Upper lobe of left lung (tissue), 6 donors: ENCODE data around the gene MAFF. TPM values are rescaled to one million over a fixed set of nuclear protein-coding genes. Genes with fewer than 3 reads are reported as not detected.
"Not testable (repeated sequence)": the region's sequence is repeated elsewhere in the genome, so short reads cannot be mapped to it uniquely, and the experiment has no call there.

ENCODE experiments used
- ATAC-seq, 2 donors: fragments of 200-7000 bp; cut with Tn5 transposase; one replicate each; pipeline ENCODE4 v1.9.1; 2022; ENCODE audit warnings: mild to moderate bottlenecking in 2 of 2, moderate library complexity in 2 of 2; ENCODE audit not compliant: low FRiP score in 2 of 2
- DNase-seq, 2 donors: peaks; one replicate each; pipeline ENCODE4 v3.0.0-alpha.2; 2019 to 2020
- H3K27ac ChIP-seq, 4 donors: fragments of 200-600 bp; sonication (generic); one replicate each; pipeline ENCODE4 v1.5.1; 2016 to 2019
- H3K27me3 ChIP-seq, 4 donors: fragments of 200-600 bp; sonication (generic); one replicate each; pipeline ENCODE4 v1.5.1; 2017 to 2019
- H3K36me3 ChIP-seq, 4 donors: fragments of 200-600 bp; sonication (generic); one replicate each; pipeline ENCODE4 v1.5.1; 2016 to 2019
- H3K4me1 ChIP-seq, 4 donors: fragments of 200-600 bp; sonication (generic); one replicate each; pipeline ENCODE4 v1.5.1; 2018 to 2019
- H3K4me3 ChIP-seq, 4 donors: fragments of 200-600 bp; sonication (generic); one replicate each; pipeline ENCODE4 v1.5.1; 2017 to 2019; ENCODE audit warnings: mild to moderate bottlenecking in 2 of 4, moderate library complexity in 1 of 4
- H3K9me3 ChIP-seq, 4 donors: fragments of 200-600 bp; sonication (generic); one replicate each; pipeline ENCODE4 v1.5.1; 2018 to 2019
- EP300 ChIP-seq, 4 donors: sonication (generic); formaldehyde crosslinking; IDR thresholded peaks; one replicate each; pipeline ENCODE4 v1.5.1; 2017; ENCODE audit warnings: antibody characterized with exemption in 4 of 4, control low read depth in 2 of 4
- POLR2A ChIP-seq, 4 donors: fragments of 450-650 bp; IDR thresholded peaks; one replicate each; pipeline ENCODE4 v1.5.1; 2016 to 2017; ENCODE audit warnings: antibody characterized with exemption in 4 of 4, mild to moderate bottlenecking in 2 of 4
- POLR2AphosphoS5 ChIP-seq, 2 donors: sonication (generic); formaldehyde crosslinking; IDR thresholded peaks; one replicate each; pipeline ENCODE4 v1.5.1; 2017; ENCODE audit warnings: antibody characterized with exemption in 2 of 2
- WGBS, 2 donors: methylation state at CpG; one replicate each; pipeline ENCODE4 v1.1.5; 2017 to 2018; 5-methylcytosine and 5-hydroxymethylcytosine counted together
- total RNA-seq, 6 donors: library from RNA; depleted of rRNA in 4 of 6; stranded (reverse); fragments of >200 nt in 4 of 6; gene quantifications; one replicate each; pipeline versions ENCODE4 v1.1.0 to v1.2.1, GENCODE V29; 2016 to 2021
- TF ChIP-seq, protein P1 (sequence below), 6 experiments: fragments of 450-650 bp in 4 of 6; fragments of 200-600 bp in 2 of 6; sonication (generic) in 2 of 6; IDR thresholded peaks; one replicate each; pipeline ENCODE4 v1.5.1; 2016 to 2019; ENCODE audit warnings: antibody characterized with exemption in 6 of 6
- donor health status: DM: no; HTN: no; CAD: no; lungs with moderate emphysema.
- donor health status: DM: no; HTN: yes; CAD: no; lungs with severe emphysema.

Gene MAFF
- total RNA-seq, 6 donors from 2014 or later, result 25.1 to 75.7 (median 44.5) TPM

DNA sequence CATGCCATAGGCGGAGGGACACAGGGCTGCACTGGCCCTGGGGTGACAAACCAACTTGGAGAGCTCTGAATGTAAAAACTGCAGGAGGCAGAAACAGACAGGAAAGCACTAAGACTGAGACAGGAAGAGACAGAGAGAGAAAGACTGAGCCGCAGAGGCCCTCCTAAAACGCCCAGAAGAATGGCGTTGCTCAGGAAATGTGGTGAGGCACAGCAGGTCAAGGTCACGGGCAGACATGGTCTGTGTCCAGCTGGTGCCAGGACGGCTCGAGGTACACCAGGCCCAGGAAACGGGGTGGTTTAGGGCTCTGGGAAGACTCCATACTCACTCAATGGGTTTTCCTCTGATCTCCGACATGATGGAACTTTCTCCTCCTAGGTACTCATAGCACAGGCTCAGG is 29.1 kb downstream of the MAFF start:
- no peak for DNase-seq
- Histone ChIP-seq H3K4me1 (peaks cover 38 to 52% (median 42%) of the 10 kb centered on the region in 4 donors), H3K27ac (peak overlapping the region; percentile 70 to 86 (median 77)), H3K36me3 (peaks cover 7 to 76% (median 60%) of the 10 kb centered on the region in 4 donors), H3K9me3 (no peaks in the 10 kb centered on the region), H3K27me3 (no peaks in the 10 kb centered on the region), H3K4me3 (no peak overlapping the region)
- TF ChIP-seq, protein P1, sequence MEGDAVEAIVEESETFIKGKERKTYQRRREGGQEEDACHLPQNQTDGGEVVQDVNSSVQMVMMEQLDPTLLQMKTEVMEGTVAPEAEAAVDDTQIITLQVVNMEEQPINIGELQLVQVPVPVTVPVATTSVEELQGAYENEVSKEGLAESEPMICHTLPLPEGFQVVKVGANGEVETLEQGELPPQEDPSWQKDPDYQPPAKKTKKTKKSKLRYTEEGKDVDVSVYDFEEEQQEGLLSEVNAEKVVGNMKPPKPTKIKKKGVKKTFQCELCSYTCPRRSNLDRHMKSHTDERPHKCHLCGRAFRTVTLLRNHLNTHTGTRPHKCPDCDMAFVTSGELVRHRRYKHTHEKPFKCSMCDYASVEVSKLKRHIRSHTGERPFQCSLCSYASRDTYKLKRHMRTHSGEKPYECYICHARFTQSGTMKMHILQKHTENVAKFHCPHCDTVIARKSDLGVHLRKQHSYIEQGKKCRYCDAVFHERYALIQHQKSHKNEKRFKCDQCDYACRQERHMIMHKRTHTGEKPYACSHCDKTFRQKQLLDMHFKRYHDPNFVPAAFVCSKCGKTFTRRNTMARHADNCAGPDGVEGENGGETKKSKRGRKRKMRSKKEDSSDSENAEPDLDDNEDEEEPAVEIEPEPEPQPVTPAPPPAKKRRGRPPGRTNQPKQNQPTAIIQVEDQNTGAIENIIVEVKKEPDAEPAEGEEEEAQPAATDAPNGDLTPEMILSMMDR (IDR thresholded peaks at IDR 0.05), result no peak
- no peak for TF ChIP-seq POLR2A (IDR thresholded peaks at IDR 0.05)
- TF ChIP-seq EP300 (IDR thresholded peaks at IDR 0.05), result no peak
- TF ChIP-seq POLR2AphosphoS5 (IDR thresholded peaks at IDR 0.05), result no peak
- no peak for ATAC-seq
- 51 to 77% methylated on average over 9 of the region's 9 CpGs for WGBS, 2 donors

DNA sequence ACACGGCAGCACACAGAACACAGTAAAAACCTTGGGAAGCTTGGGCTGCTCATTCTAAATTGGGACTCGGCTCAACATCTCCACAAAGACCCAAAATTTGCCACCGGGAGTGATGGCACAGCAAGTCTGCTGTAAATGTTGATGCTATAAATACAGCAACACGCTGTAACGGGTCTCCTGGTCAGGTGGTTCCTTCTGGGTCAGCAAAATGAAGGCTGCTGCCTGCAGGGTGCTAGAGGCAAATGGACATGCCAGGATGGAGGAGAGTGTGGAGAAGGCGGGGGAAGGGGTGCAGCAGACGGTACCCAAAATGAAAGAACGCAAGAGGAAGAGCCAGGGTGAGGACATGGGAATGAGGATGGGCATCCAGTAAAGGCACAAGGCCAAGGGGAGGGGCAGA is 30.4 kb downstream of the MAFF start:
- Histone ChIP-seq H3K27me3 (no peaks in the 10 kb centered on the region), H3K36me3 (peaks cover 7 to 75% (median 55%) of the 10 kb centered on the region in 4 donors), H3K9me3 (no peaks in the 10 kb centered on the region), H3K27ac (peak overlapping the region in 2 of 4 donors; percentile 55 to 61), H3K4me1 (peaks cover 41 to 55% (median 44%) of the 10 kb centered on the region in 4 donors), H3K4me3 (no peak overlapping the region)
- ATAC-seq (no peak), DNase-seq (no peak)
- 87 to 90% methylated on average over 8 of the region's 8 CpGs for WGBS, 2 donors
- TF ChIP-seq EP300 (IDR thresholded peaks at IDR 0.05), result no peak

DNA sequence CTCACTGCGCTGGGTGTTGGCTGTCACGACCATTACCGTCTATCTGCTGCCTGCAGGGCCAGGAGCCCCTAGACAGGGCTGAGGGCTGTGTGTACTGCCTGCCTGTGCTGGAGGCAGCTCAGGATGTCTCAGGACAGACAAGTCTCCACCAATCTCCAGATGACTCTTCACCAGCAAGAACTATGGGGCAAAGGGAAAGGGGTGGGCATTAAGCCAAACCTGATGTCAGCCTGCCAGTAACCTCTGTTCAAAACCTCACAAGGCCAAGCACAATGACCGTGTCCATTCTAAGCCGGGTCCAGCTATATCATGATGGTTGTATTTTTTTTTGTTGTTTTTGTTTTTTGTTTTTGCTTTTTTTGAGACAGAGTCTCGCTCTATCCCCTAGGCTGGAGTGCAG is 31.6 kb downstream of the MAFF start:
- Histone ChIP-seq H3K4me3 (no peak overlapping the region), H3K9me3 (no peaks in the 10 kb centered on the region), H3K36me3 (peaks cover 7 to 69% (median 47%) of the 10 kb centered on the region in 4 donors), H3K27me3 (no peaks in the 10 kb centered on the region), H3K27ac (peak overlapping the region in 2 of 4 donors; percentile 55 to 61), H3K4me1 (peaks cover 40 to 52% (median 40%) of the 10 kb centered on the region in 4 donors)
- TF ChIP-seq EP300 (IDR thresholded peaks at IDR 0.05) (no peak), POLR2AphosphoS5 (IDR thresholded peaks at IDR 0.05) (no peak), POLR2A (IDR thresholded peaks at IDR 0.05) (no peak)
- TF ChIP-seq, protein P1 (IDR thresholded peaks at IDR 0.05), result no peak
- WGBS, 2 donors, result 82 to 89% methylated on average over 6 of the region's 6 CpGs
- DNase-seq (no peak), ATAC-seq (no peak)

DNA sequence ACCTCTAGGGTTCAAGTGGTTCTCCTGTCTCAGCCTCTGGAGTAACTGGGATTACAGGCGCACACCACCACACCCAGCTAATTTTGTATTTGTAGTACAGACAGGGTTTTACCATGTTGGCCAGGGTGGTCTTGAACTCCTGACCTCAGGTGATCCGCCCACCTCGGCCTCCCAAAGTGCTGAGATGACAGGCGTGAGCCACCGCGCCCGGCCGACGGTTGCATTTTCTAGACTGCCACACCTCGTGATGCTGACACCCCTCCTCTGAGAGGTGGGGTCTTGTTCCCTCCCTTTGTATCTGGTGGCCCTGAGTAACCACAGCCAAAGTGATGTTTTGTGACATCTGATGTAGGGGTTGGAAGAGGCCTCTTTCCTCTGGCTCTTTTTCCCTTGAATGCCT is 32.1 kb downstream of the MAFF start:
- peaks cover 40 to 54% (median 40%) of the 10 kb centered on the region in 4 donors for H3K4me1 ChIP-seq
- WGBS, 2 donors, result 97 to 98% methylated on average over 10 of the region's 10 CpGs
- not testable (repeated sequence) for H3K27me3 ChIP-seq, H3K9me3 ChIP-seq, ATAC-seq, H3K4me3 ChIP-seq
- peak overlapping the region in 2 of 4 donors; percentile 55 to 61 for H3K27ac ChIP-seq
- DNase-seq, result peak in 1 of 2 donors; percentile 60
- H3K36me3 ChIP-seq, result peaks cover 7 to 69% (median 47%) of the 10 kb centered on the region in 4 donors

DNA sequence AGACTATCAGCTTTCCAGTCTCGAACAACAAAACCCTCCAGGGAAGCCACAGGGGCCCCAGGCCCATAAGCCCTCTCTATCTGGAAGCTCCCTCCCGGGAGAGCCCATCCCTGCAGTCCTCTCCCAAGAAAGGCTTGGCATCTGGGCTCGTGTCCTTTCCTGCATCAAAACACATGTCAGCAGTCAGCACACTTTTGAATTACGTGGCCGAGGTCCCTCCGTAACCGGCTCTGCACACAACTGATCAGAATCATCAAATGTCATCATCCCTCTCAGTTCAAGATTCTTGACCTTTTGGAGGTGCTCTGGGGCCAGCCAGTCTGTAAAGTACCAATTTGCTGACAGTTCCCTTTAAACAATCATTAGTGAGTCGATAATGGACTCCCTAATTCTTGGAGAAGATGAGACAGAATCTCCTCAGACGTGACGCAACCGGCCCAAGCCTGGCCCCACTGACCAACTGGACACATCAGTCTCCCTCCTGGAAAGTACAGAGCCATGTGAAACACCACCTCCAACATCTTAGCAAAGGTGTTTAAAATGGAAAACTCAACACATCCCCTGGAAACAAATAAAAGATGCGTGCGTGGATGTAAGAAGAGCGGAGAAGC is 33.6 kb downstream of the MAFF start:
- no peak overlapping the region for H3K4me3 ChIP-seq
- no peaks in the 10 kb centered on the region for H3K9me3 ChIP-seq
- WGBS, 2 donors, result 90 to 94% methylated on average over 14 of the region's 14 CpGs
- no peak for DNase-seq
- H3K27ac ChIP-seq, result peak overlapping the region in 1 of 4 donors; percentile 32
- TF ChIP-seq POLR2A (IDR thresholded peaks at IDR 0.05) (no peak), EP300 (IDR thresholded peaks at IDR 0.05) (no peak), POLR2AphosphoS5 (IDR thresholded peaks at IDR 0.05) (no peak)
- TF ChIP-seq, protein P1 (IDR thresholded peaks at IDR 0.05), result no peak
- no peak for ATAC-seq
- H3K27me3 ChIP-seq, result no peaks in the 10 kb centered on the region
- peaks cover 45 to 57% (median 46%) of the 10 kb centered on the region in 4 donors for H3K4me1 ChIP-seq
- H3K36me3 ChIP-seq, result peaks cover 7 to 65% (median 43%) of the 10 kb centered on the region in 4 donors

DNA sequence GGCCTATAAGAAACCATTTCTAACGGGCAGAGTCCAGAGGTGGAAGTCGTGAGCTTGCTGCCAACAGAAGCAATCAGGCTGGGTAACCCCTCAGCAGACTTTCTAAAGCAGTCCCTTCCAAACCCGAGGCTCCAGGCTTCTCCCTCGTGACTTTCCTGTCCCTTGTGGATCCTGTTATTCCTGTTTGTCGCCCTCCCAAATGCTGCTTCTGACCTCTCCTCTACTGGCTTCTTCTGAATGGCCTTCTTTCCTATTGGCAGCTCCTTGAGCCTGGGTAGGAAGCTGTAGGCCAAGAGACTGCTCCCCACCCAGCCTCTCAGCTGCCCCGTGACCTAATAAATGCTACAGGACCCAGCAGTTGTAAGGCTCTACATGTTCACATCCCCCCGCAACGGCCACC is 35.0 kb downstream of the MAFF start:
- Histone ChIP-seq H3K36me3 (peaks cover 0 to 51% (median 30%) of the 10 kb centered on the region in 4 donors), H3K9me3 (no peaks in the 10 kb centered on the region), H3K4me1 (peaks cover 38 to 54% (median 40%) of the 10 kb centered on the region in 4 donors), H3K4me3 (no peak overlapping the region), H3K27ac (peak overlapping the region; percentile 30 to 65 (median 47)), H3K27me3 (no peaks in the 10 kb centered on the region)
- WGBS, 2 donors, result 64 to 67% methylated on average over 8 of the region's 8 CpGs
- TF ChIP-seq POLR2AphosphoS5 (IDR thresholded peaks at IDR 0.05) (peak in 1 of 2 donors; percentile 43), EP300 (IDR thresholded peaks at IDR 0.05) (peak in 1 of 4 donors; percentile 59), POLR2A (IDR thresholded peaks at IDR 0.05) (no peak)
- TF ChIP-seq, protein P1 (IDR thresholded peaks at IDR 0.05), result no peak
- ATAC-seq (peak in 1 of 2 donors; percentile 24), DNase-seq (peak in 1 of 2 donors; percentile 74)
